ENCODE measurements around the gene RGS3.
"Not testable (repeated sequence)": the region's sequence is repeated elsewhere in the genome, so short reads cannot be mapped to it uniquely, and the experiment has no call there.

The RGS3 gene

DNA sequence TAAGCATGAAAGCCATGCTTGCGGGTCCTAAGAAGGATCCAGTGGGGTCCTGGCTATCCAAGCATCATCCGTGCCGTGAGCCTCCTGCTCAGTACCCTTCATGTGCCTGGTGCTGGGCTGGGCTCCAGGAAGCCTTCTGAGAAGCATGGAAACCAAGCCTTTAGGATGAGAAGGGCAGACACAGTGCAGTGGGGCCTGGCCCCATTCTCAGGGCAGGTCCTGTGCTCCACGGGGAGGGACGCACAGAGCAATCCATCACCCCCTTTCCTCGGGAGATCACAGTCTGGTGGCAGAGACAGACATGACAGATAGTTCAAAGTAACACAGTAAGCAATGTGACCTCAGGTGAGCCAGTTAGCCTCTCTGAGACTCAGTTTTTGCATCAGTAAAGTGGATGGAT lies 76.9 kb downstream of the RGS3 start:
- Histone ChIP-seq H3K36me3 (ENCODE audit: control insufficient read depth, insufficient read depth, low read length) (peaks cover 14% of the 10 kb centered on the region), H3K27me3 (ENCODE audit: control insufficient read depth, insufficient read depth, low read length) (no peaks in the 10 kb centered on the region), H3K27ac (ENCODE audit: low read depth, low read length) (no peak overlapping the region), H3K4me3 (ENCODE audit: low read length) (no peak overlapping the region), H3K9ac (ENCODE audit: low read length) (no peak overlapping the region), H3K4me1 (ENCODE audit: control insufficient read depth, insufficient read depth, low read length) (peaks cover 3% of the 10 kb centered on the region)

DNA sequence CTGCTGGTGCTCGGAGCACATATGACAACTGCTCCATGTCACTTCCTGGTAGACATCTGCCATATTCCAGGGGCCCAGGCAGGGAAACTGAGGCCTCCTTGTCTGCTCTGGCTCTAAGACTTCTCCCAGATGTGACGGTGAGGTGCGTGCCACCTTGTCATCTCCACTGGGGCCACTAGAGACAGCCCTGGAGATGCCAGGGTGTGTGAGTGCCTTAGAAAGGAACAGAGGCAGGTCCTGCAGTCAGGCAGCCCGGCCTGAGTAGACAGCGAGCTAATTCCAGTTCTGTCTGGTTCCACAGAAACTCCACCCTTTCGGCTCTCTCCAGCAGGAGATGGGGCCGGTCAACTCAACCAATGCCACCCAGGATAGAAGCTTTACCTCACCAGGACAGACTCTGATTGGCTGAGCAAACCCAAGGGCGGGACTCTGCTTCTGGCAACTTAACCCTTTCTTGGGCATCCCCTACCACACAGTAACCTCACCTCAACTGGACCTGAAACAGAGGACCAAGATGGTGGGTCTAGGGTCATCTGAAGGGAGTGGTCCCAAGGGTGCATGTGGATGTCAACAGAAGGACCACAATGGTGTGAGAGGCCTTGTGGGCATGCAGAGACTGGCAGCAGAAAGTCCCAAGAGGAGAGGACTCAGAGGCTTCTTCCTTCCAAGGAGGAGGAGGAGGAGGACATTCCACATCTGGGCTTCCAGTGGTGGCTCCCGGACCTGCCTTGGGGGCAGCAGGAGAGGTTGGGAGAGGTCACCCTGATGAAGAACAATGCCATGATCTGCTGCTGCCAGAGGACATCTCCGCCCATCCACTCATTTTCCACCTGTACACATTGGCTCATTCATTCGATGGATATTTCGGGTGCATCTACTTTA lies 77.7 kb downstream of the RGS3 start:
- H3K4me3 ChIP-seq (ENCODE audit: low read length) = no peak overlapping the region
- H3K4me1 ChIP-seq (ENCODE audit: control insufficient read depth, insufficient read depth, low read length) = peaks cover 2% of the 10 kb centered on the region
- no peak overlapping the region for H3K9ac ChIP-seq (ENCODE audit: low read length)
- peaks cover 8% of the 10 kb centered on the region for H3K36me3 ChIP-seq (ENCODE audit: control insufficient read depth, insufficient read depth, low read length)
- no peak overlapping the region for H3K27ac ChIP-seq (ENCODE audit: low read depth, low read length)
- H3K27me3 ChIP-seq (ENCODE audit: control insufficient read depth, insufficient read depth, low read length) = no peaks in the 10 kb centered on the region

DNA sequence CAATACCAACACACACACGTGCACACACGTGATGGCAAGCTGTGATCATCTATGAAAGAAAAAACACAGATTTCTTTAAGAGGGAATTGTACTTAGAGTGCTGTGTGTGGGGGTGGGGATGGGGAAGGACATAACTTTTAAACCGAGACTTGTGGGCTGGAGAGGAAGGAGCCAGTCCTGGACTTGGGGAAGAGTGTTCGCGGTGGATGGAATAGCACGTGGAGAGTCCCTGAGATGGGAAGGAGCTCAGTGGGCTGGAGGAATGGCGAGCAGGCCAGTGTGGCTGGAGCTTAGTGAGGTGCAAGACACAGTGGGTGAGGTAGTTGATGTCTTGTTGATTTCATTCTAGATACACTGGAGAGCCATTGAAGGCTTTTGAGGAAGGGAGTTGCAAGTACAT lies 78.5 kb downstream of the RGS3 start:
- H3K4me1 ChIP-seq (ENCODE audit: control insufficient read depth, insufficient read depth, low read length) = no peaks in the 10 kb centered on the region
- peaks cover 6% of the 10 kb centered on the region for H3K36me3 ChIP-seq (ENCODE audit: control insufficient read depth, insufficient read depth, low read length)
- H3K27me3 ChIP-seq (ENCODE audit: control insufficient read depth, insufficient read depth, low read length) = no peaks in the 10 kb centered on the region
- H3K9ac ChIP-seq (ENCODE audit: low read length) = no peak overlapping the region
- no peak overlapping the region for H3K27ac ChIP-seq (ENCODE audit: low read depth, low read length)
- no peak overlapping the region for H3K4me3 ChIP-seq (ENCODE audit: low read length)

DNA sequence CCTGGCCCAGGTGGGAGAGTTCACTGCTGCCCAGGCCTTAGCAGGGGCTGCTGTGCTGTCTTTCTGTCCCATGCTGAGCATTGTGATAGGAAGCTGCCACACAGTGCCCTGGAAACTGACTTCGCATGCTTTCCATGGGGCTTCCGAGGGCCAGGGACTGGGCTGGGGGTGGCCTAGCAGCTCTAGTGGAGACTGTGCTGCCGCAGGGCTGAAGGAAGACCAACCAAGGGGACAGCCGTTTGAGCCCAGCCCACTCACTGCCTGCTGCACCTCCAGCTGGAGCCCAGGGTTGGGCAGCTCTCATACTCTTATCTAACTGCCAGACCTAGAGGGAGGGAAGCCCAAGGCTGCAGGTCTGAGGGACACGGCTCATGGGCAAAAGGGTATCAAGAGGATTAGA lies 79.2 kb downstream of the RGS3 start:
- Histone ChIP-seq H3K9ac (ENCODE audit: low read length) (no peak overlapping the region), H3K27me3 (ENCODE audit: control insufficient read depth, insufficient read depth, low read length) (no peaks in the 10 kb centered on the region), H3K36me3 (ENCODE audit: control insufficient read depth, insufficient read depth, low read length) (peaks cover 6% of the 10 kb centered on the region), H3K27ac (ENCODE audit: low read depth, low read length) (no peak overlapping the region), H3K4me3 (ENCODE audit: low read length) (no peak overlapping the region), H3K4me1 (ENCODE audit: control insufficient read depth, insufficient read depth, low read length) (no peaks in the 10 kb centered on the region)

DNA sequence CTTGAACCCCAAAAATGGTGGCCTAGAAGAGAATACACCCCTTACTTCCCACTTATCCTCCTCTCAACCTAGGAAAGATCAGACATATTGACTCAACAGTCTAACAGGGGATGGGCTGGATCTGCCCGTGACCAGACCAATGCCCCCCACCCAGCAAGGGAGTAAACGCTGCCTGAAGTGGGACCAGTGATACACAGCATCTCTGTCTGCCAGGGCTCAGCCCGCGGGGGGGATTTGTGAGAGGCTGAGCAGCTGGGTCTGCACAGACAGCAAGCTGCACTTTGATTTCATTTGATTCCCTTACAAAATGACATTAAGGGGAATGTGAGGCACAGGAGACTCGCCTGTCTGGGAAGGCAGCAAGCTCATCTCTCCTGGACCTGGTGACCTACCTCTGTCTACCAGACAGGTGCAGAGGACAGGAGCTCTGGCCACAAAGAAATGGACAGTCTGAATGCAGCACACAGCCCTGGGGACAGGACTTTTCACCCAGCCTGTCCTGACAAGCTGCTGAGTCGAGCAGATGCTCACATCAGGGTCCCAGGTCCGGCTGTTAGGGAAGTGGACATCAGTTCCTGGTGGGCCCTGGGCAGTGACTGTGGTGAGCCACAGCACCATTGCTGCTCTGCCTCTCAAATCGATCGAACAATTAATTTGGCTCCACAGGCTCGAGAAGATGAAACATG lies 79.9 kb downstream of the RGS3 start:
- no peak overlapping the region for H3K9ac ChIP-seq (ENCODE audit: low read length)
- H3K27ac ChIP-seq (ENCODE audit: low read depth, low read length) = no peak overlapping the region
- peaks cover 6% of the 10 kb centered on the region for H3K36me3 ChIP-seq (ENCODE audit: control insufficient read depth, insufficient read depth, low read length)
- peaks cover 5% of the 10 kb centered on the region for H3K4me1 ChIP-seq (ENCODE audit: control insufficient read depth, insufficient read depth, low read length)
- H3K4me3 ChIP-seq (ENCODE audit: low read length) = no peak overlapping the region
- no peaks in the 10 kb centered on the region for H3K27me3 ChIP-seq (ENCODE audit: control insufficient read depth, insufficient read depth, low read length)

DNA sequence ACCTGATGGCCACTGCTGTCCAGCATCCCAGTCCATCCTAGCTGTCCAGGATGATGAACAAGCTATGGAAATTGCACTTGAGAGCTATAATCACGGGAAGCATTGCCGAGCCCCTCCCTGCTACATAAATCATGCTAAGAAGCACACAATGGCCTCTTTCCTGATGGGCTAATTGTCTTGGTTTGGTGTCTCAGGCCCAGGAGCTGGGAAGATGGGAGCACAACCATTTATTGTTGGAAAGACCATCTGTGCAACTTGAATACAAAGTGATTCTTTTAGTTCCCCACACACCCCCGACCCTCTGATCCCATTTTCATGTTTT lies 80.4 kb downstream of the RGS3 start:
- no peak overlapping the region for H3K27ac ChIP-seq (ENCODE audit: low read depth, low read length)
- H3K36me3 ChIP-seq (ENCODE audit: control insufficient read depth, insufficient read depth, low read length) = peaks cover 6% of the 10 kb centered on the region
- no peak overlapping the region for H3K9ac ChIP-seq (ENCODE audit: low read length)
- no peaks in the 10 kb centered on the region for H3K27me3 ChIP-seq (ENCODE audit: control insufficient read depth, insufficient read depth, low read length)
- peaks cover 9% of the 10 kb centered on the region for H3K4me1 ChIP-seq (ENCODE audit: control insufficient read depth, insufficient read depth, low read length)
- H3K4me3 ChIP-seq (ENCODE audit: low read length) = no peak overlapping the region

DNA sequence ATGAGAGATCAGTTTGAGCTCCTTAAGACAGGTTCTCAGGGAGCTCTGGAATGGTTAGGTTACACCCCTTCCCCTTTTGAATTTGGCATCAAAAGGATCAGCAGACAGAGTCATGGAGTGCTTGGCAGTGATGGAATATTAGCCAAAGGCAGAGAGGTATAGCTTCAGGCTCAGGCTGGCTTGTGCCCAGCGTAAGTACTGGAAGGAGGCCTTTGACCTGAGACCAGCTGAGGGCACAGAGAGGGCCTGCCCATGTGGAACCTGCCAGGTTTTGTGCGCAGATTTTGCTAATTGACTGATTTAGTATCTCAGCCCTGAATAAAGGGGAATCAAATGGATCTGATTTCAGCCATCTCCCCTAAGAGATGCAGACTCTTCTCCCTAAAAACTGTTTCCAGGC lies 81.5 kb downstream of the RGS3 start:
- no peak overlapping the region for H3K4me3 ChIP-seq (ENCODE audit: low read length)
- H3K27ac ChIP-seq (ENCODE audit: low read depth, low read length) = no peak overlapping the region
- no peaks in the 10 kb centered on the region for H3K27me3 ChIP-seq (ENCODE audit: control insufficient read depth, insufficient read depth, low read length)
- peaks cover 6% of the 10 kb centered on the region for H3K36me3 ChIP-seq (ENCODE audit: control insufficient read depth, insufficient read depth, low read length)
- no peak overlapping the region for H3K9ac ChIP-seq (ENCODE audit: low read length)
- H3K4me1 ChIP-seq (ENCODE audit: control insufficient read depth, insufficient read depth, low read length) = peaks cover 13% of the 10 kb centered on the region

DNA sequence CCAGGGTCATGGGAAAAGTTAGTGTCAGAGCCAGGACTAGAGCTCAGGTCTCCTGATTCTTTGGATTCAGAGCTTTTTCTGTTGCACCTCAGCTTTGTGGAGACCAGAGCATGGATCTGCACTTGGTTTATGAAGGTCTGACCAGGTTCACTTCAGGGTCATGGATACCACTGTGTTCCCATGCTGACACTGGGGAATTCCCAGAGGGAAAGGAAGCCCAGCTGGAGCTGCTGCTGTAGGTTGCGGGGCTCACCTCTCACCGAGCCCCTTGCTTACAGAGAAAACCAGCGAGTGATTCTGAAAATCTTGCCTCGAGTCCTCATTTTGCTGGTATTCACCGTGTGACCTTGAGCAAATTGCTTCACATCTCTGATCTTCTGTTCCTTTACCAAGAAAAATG lies 83.0 kb downstream of the RGS3 start:
- Histone ChIP-seq H3K27ac (ENCODE audit: low read depth, low read length) (no peak overlapping the region), H3K4me3 (ENCODE audit: low read length) (no peak overlapping the region), H3K9ac (ENCODE audit: low read length) (no peak overlapping the region), H3K27me3 (ENCODE audit: control insufficient read depth, insufficient read depth, low read length) (no peaks in the 10 kb centered on the region), H3K4me1 (ENCODE audit: control insufficient read depth, insufficient read depth, low read length) (peaks cover 13% of the 10 kb centered on the region), H3K36me3 (ENCODE audit: control insufficient read depth, insufficient read depth, low read length) (peaks cover 2% of the 10 kb centered on the region)

DNA sequence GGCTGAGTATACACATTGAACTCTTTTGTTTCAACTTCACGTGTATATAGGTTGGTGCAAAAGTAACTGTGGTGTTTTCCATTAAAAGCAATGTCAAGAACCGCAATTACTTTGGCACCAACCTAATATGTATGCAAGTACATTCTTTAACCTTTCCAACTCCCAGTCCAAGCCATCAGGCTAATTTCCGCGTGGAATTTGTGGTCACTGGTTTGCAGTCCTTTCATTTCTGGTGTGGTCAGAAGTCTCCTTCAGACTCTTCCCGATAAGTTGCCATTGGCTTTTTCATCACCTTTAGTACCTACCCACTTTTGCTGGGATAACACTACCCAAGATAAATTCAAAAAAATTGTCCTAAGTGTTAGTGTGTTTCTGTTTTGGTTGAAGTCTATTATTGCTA lies 84.0 kb downstream of the RGS3 start:
- Histone ChIP-seq H3K9ac (ENCODE audit: low read length) (no peak overlapping the region), H3K4me3 (ENCODE audit: low read length) (no peak overlapping the region), H3K27me3 (ENCODE audit: control insufficient read depth, insufficient read depth, low read length) (no peaks in the 10 kb centered on the region), H3K4me1 (ENCODE audit: control insufficient read depth, insufficient read depth, low read length) (peaks cover 13% of the 10 kb centered on the region), H3K36me3 (ENCODE audit: control insufficient read depth, insufficient read depth, low read length) (no peaks in the 10 kb centered on the region), H3K27ac (ENCODE audit: low read depth, low read length) (no peak overlapping the region)

DNA sequence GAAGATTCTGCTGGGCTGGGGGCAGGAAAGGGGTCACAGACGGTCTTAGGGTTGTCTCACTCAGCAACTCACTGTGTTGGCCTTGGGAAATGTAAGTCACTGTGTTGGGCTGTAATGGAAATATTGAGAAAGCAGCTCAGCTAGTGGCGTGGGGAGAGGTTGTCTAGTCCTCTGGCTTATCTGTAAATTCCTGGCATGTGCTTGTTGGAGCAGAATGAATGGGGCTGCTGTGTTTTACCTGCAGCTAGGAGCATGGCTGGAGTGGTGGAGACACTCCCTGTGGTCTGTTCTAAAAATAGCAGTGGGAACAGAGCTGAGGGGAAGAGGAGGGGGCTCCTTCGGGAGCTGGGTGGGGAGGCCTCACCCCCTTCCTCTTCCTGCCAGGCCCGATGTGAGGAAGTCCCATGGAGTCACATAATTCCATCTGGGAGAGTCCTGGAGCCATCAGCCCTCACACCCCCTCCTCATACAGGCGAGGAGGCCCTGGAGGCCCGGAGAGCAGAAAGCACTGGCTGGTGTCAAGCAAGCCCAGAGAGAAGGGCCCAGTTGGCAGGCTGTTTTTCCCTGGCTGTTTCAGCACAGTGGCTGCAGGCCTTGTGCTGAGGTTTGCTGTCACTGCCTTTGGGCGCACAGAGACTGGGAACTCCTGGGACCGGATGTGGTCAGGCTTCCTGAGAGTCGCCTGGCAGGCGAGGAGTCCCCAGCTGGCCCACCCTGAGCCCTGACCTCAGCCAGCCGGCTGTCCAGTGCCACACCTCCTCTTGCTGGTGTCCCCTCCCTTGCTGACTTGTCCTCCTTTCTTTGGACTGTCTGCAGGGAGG lies 84.9 kb downstream of the RGS3 start:
- H3K27me3 ChIP-seq (ENCODE audit: control insufficient read depth, insufficient read depth, low read length) = no peaks in the 10 kb centered on the region
- no peak overlapping the region for H3K9ac ChIP-seq (ENCODE audit: low read length)
- H3K4me3 ChIP-seq (ENCODE audit: low read length) = no peak overlapping the region
- no peaks in the 10 kb centered on the region for H3K36me3 ChIP-seq (ENCODE audit: control insufficient read depth, insufficient read depth, low read length)
- H3K4me1 ChIP-seq (ENCODE audit: control insufficient read depth, insufficient read depth, low read length) = peaks cover 13% of the 10 kb centered on the region
- H3K27ac ChIP-seq (ENCODE audit: low read depth, low read length) = peak overlapping the region; percentile 25

DNA sequence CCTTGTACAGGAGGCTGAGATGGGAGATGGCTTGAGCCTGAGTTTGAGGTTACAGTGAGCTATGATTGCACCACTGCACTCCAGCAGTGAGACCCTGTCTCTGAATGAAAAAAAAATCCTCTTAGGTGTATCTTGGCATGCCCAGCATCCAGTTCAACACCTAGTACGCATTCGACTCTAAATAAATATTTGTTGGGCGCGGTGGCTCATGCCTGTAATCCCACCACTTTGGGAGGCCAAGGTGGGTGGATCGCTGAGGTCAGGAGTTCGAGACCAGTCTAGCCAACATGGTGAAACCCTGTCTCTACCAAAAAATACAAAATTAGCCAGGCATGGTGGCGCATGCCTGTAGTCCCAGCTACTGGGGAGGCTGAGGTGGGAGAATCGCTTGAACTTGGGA lies 86.4 kb downstream of the RGS3 start:
- H3K4me3 ChIP-seq (ENCODE audit: low read length); H3K27ac ChIP-seq (ENCODE audit: low read depth, low read length); H3K36me3 ChIP-seq (ENCODE audit: control insufficient read depth, insufficient read depth, low read length); H3K27me3 ChIP-seq (ENCODE audit: control insufficient read depth, insufficient read depth, low read length); H3K9ac ChIP-seq (ENCODE audit: low read length): not testable (repeated sequence)
- H3K4me1 ChIP-seq (ENCODE audit: control insufficient read depth, insufficient read depth, low read length) = peaks cover 13% of the 10 kb centered on the region

DNA sequence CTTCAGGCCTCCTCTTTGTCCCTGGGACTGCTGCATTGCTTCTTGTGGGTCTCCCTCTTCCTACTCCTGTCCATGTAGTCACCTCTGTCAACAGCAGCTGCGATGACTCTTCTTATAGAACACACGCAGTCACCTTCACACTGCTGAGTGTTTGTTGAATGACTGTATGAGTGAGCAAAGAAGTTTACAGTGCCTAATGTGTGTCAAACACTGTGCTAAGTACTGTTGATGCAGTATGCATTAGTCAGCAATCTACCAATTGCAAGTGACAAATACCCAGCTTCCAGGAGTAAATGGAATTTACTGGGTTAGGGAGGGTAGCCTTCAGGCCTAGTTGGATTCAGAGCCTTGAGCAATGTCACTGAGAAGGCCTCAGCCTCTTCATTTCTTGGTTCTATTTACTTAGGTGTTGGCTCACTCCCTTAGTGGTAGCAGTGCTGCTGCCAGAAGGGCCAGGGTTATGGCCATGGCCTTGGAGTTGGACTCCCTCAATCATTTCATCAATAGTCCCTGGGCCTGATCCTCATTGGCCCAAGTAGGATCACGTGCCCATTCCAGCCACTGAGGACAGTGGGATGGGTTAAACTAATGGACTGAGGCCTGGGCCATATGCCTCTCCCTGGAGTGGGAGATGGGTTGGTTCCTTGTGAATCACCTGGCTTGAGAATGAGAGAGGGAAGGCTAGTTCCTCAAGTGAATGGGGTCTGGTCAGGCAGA lies 93.5 kb downstream of the RGS3 start:
- peaks cover 9% of the 10 kb centered on the region for H3K4me1 ChIP-seq (ENCODE audit: control insufficient read depth, insufficient read depth, low read length)
- H3K27me3 ChIP-seq (ENCODE audit: control insufficient read depth, insufficient read depth, low read length) = no peaks in the 10 kb centered on the region
- H3K9ac ChIP-seq (ENCODE audit: low read length) = no peak overlapping the region
- H3K36me3 ChIP-seq (ENCODE audit: control insufficient read depth, insufficient read depth, low read length) = no peaks in the 10 kb centered on the region
- H3K27ac ChIP-seq (ENCODE audit: low read depth, low read length) = no peak overlapping the region
- H3K4me3 ChIP-seq (ENCODE audit: low read length) = no peak overlapping the region

Measured in rectal smooth muscle tissue (tissue), 1 donor.